Measurements from ENCODE around the gene PLXNA4.

Gene PLXNA4

GRCh38 chr7:132078891-132079735, 497.2 kb downstream of the PLXNA4 start:
- no peak for TF ChIP-seq CTCF (IDR thresholded peaks at IDR 0.05; ENCODE audit: low read depth, low read length)
- H3K4me3 ChIP-seq (ENCODE audit: low read depth, low read length): no peak overlapping the region

- no peak for TF ChIP-seq CTCF (IDR thresholded peaks at IDR 0.05; ENCODE audit: low read depth, low read length)
- H3K4me3 ChIP-seq (ENCODE audit: low read depth, low read length): no peak overlapping the region
These were observed 498.1 kb downstream of the PLXNA4 start for GRCh38 chr7:132077971-132078685.

- TF ChIP-seq CTCF (IDR thresholded peaks at IDR 0.05; ENCODE audit: low read depth, low read length): no peak
- H3K4me3 ChIP-seq (ENCODE audit: low read depth, low read length): no peak overlapping the region
These were observed 499.8 kb downstream of the PLXNA4 start for GRCh38 chr7:132076301-132077035.

GRCh38 chr7:132075515-132075914, 500.8 kb downstream of the PLXNA4 start:
- no peak for TF ChIP-seq CTCF (IDR thresholded peaks at IDR 0.05; ENCODE audit: low read depth, low read length)
- no peak overlapping the region for H3K4me3 ChIP-seq (ENCODE audit: low read depth, low read length)

- H3K4me3 ChIP-seq (ENCODE audit: low read depth, low read length): no peak overlapping the region
- no peak for TF ChIP-seq CTCF (IDR thresholded peaks at IDR 0.05; ENCODE audit: low read depth, low read length)
These were observed 502.2 kb downstream of the PLXNA4 start for GRCh38 chr7:132073920-132074589.

Measured in WI38 (cell line).